GM19397 (cell line): Measurements from ENCODE around the gene MGST2.

Experiments used
- ATAC-seq: cut with Tn5 transposase; IDR thresholded peaks from one replicate; pipeline ENCODE4 v1.9.1; 2021; ENCODE audit warnings: mild to moderate bottlenecking, moderate library complexity; ENCODE audit not compliant: unreplicated experiment

Gene MGST2

DNA sequence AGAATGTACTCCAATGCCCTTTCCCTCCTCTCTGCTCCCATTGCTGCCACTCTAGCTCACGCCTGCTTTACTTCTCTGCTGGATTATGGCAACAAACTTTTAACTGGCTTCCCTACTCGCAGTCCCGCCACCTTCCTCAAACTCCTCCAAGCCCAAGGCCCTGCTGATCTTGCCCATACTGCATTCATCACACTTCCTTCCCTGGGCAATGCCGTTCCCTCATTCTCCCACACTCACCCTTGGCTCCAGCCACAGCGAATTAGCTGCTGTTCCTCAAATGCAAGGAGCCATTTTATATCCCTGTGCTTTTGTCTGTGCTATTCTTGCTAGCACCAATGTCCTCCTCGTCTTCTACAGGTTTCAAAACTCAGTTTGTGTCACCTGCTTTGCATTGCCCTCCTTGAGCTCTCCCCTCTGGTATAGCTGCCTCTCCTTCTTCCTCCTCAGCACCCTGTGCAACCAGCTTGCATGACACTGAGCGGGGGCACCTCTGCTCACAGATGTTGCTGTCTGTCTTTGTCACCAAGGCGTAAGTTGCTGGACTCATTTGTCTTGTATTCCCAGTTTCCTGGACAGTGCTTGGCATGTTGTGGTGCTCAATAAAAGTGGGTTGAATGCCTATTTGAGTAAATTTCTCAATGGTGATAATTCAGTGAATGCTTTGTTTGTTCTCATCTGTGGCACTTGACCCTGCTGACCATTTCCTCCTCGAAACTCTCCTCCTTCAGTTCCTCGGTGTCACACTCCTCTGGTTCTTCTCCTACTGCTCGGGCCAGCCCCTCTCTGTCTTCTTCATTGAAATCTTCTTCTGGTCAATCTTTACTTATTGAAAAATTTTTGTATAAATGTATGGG is 22.4 kb upstream of the MGST2 start:
- no peak for ATAC-seq

- no peak for ATAC-seq
These were observed 20.2 kb upstream of the MGST2 start for GRCh38 chr4:139645458-139645857.

GRCh38 chr4:139647184-139647583 is 18.4 kb upstream of the MGST2 start:
- ATAC-seq = no peak

DNA sequence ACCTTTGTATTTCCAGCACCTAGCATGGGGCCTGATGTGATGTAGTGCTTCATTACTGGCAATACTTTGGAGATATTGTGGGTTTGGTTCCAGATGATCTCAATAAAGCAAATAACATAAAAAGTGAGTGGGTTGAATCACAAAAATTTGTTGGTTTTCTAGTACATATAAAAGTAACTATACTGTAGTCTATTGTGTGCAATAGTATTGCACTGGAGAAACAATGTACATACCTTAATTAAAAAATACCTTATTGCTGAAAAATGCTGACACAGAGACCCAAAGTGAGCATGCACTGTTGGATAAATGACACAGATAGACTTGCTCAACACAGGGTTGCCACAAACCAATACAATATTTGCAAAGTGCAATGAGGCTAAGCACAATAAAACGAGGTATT is 17.7 kb upstream of the MGST2 start:
- no peak for ATAC-seq

- ATAC-seq = peak; percentile 90
These were observed 14.1 kb upstream of the MGST2 start for GRCh38 chr4:139651282-139652194.

DNA sequence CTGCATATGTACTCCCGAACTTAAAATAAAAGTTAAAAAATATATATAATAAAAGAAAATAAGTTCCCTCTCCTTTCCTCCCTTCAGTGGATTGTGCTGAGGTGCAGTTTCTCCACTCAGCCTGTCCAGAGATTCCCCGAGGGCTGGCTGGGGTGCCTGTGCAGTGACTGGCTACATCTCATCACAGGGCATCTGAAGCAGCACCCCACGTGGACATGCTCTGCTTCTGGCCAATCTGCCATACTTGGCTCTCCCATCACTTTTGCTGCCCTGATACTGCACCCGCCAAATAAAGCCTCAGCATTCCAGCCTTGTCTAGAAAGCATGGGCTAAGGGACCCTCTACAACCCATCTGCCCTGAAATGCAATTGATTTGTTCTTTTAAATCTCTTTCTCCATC is 11.1 kb upstream of the MGST2 start:
- ATAC-seq = no peak

- no peak for ATAC-seq
These were observed 10.5 kb upstream of the MGST2 start for GRCh38 chr4:139655116-139655515.

DNA sequence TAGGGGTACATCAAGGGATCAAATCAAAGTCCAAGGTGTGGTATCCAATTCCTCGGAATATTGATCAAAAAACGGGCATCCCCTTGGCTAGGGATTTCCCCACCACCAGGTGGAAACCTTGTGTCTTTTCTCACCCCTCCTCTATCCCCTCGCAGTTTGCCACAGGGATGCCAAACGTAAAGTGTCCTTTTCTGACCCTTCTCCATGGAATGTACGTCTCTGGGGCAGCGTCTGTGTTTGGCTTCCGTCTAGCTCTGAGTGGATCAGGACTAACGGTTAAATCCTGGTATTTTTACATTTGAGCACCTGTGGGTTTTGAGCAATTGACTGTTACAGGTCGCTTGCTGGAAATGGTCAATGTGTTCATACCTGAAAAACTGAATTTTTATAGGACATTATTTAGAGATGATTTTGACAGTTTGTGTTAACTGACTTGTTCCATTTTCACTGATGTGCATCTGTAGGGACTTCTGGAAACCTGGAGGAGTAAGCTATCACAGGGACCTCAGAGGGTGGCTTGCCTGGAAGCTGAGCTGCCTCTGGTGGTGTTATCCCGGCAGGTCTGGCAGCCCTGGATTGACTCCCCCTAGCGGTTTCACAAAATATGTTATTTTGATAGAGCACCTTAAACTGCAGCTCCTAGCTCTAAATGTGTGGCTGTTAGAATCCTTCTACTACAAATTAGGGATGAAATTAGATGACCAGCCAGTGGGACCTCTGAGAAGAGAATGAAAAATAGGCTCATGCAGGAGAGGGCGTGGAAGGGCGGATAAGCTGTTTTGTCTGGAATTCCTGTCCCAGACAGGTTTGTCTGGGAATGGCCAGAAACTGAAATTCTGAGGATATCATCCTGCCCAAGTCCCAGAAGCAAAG is 8.8 kb upstream of the MGST2 start:
- peak; percentile 68 for ATAC-seq

DNA sequence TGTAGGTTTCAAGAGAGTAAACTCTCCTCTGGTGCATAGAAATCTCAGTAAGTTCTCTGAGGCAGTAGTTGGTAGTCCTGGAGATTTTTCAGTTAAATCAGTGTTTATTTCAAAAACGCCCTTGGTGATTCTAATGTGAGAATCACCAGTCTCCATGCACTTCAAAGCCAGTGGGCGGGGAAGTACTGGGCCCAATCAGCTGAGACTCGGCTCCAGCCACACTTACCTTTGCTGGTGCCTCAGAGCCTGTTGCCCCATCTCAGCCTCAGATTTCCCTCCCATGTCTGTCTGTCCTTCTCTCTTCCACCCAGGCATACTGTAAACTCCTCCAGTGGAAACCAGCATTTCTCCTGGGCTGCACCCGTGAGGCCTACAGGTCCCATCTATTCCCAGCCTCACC is 7.4 kb upstream of the MGST2 start:
- ATAC-seq = no peak

DNA sequence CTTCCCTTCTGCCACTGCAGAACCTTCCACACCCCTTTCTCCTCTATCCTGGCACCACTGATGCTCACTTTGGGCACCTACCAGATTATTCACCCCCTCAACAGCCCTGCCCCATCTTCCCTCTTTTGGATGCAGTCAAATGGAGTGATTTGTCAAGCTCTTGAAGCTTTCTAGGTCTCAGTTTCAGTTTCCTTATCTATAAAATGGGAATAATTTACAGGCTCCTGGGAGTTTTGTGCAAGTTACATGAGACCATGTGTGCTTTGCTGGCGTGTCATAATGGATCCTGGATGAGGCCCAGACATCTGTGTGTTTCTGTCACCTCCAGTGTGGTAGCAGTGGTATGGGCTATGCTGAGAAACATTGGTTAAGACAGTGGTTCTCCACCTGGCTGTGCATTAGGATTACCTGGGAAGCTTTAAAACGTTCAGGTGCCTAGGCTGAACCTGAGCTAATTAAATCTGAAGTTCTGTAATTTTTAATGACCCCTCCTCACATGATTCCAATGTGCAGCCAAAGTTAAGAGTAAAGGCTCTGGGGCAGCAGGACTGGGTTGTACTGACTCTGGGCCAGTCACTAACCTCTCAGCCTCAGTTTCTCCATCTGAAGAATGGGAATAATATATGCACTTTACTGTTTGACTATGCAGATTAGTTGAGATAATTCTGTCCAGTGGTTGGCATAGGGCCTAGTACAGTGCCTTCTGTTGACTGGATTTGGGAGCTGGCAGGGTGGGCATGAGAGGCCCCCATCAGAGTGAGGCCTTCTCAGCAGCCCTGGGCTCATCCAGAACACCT is 6.8 kb upstream of the MGST2 start:
- no peak for ATAC-seq

DNA sequence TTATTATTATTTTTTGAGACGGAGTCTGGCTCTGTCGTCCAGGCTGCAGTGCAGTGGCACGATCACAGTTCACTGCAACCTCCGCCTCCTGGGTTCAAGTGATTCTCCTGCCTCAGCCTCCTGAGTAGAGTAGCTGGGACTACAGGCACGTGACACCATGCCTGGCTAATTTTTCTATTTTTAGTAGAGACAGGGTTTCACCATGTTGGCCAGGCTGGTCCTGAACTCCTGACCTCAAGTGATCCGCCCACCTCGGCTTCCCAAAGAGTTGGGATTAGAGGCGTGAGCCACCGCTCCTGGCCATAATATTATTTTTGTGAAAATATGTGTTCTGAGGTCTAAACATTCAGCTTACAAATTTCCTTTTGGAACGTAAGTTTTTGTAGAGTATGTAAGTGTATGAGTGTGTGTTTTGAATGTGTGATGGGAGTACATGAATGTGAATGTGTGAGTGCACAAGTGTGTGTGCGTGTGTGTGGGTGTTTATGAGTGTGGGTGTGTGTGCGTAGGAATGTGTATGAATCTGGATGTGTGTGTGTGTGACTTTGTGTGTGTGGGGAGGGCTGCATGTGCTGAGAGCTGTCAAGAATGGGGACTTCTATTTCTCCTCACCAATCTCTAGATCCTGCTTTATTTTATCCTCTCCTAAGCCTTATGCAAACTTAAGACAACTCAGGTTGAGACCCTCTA is 5.7 kb upstream of the MGST2 start:
- no peak for ATAC-seq

DNA sequence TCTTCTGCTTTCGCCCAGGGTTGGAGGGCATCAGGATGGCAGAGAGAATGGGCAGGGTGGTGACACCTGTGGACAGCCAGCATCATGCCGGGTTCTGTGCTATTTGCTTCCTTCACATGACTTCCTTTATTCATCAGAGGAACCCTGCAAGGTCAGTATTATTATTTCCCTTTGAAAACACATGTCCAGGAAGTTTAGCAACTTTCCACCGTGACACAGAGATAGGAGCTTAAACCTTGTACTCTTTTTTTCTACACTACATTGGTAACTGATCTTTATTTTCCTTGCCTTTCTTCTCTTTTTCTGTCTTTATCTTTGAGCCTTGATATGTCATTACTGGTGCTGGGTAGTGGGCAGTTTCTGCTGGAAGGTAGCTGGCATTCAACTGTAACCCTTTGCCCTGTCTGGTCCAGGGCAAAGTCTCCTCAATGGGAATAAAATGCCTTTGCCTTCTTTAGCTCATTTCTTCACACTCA is 5.0 kb upstream of the MGST2 start:
- no peak for ATAC-seq

DNA sequence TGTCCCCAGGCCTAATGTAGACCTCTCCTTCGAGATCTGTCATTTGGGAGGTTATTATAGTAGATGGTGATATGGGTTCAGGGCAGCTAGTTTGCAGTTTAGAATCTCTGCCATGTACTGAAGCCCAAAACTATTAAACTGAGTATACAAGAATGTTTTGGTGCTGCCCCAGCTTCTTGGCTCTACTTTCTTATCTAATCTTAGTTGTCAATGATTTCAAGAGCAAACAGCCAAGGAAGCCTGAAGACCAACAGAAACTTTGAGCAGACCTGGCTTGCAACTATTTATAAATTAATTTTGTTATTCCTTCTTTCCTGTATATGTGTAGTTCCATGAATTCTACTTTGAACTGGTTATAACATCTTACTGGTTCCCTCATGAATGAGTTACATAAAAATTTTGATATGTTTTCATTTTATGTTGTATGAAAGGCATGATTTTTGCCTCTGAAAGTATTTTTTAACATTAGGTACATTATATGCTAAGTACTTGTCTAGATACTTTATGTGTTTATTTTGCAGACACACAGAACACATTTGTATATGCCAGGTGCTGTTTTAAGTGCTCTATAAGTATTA is 2.0 kb upstream of the MGST2 start:
- no peak for ATAC-seq

- ATAC-seq = no peak
These were observed 1.2 kb upstream of the MGST2 start for GRCh38 chr4:139664442-139664841.

GRCh38 chr4:139665079-139665689 is 435 bp upstream of the MGST2 start:
- ATAC-seq = no peak

DNA sequence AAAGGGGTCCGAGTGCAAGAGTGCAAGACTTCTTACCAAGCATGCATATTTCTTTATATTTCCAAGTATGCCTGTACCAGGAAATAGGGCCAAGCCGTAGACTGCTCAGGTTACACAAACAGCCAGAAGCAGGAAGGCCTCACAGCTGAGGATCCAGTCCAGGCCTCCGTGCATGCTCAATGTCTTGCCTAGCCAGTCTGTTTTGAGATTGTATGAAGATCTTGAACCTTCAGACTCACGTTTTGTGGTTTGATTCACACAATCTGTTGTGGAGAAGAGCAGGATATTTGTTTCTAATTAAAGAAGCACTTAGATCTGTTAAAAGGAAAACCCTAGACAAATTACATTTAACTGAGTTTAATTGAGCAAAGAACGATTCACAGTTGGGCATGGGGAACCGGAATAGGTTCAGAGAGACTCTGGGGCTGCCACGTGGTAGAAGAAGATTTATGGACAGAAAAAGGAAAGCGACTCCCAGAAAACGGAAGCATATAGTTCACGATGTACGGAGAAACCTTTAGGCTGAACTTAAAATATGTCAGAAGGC is 1.2 kb downstream of the MGST2 start:
- ATAC-seq = no peak

DNA sequence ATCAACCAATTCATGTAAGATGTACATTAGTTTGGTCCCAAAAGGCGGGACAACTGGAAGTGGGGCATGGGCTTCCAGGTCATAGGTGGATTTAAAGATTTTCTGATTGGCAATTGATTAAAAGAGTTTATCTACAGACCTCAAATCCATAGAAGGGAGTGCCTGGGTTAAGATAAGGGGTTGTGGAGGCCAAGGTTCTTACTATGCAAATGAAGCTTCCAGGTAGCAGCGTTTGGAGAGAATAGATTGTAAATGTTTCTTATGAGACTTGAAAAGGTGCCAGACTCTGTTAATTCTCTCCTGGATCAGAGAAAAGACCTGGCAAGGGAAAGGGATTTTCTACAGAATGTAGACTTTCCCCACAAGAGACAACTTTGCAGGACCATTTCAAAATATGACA is 2.4 kb downstream of the MGST2 start:
- no peak for ATAC-seq

DNA sequence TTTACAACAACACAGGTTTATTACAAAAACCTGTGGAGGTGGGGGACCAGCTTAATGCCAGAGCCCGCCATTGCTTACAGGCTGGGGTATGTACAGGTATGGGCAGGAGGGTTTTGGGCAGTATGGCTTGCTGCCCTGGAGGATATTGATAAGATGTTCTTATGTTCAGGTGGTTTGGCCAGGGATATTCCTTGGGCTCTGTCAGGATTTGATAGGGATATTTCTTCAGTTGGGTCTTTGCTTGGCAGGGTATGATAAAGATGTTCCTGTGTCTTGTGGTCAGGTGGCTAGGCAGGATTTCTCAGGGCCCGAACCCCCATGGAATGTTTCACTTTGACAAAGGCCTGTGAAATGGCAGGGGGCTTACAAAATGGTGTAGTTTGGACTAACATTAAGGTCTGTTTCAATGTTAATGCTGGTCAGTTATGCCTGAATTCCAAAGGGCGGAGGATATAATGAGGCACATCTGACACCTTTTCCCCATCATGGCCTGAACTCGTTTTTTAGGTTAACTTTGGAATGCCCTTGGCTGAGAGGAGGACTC is 3.1 kb downstream of the MGST2 start:
- no peak for ATAC-seq
